BLaER1 treated with 17β-estradiol and CSF1 and Interleukin-3, amounts not matched to agents 10 nM and 100 nM (cell line): Measurements from ENCODE around the gene TESK2.
A peak's percentile ranks its signal among the peaks of the same experiment; 100 is the strongest.

Source experiments
- H3K27ac ChIP-seq, 11 experiments: shearing (Covaris generic); formaldehyde crosslinking; 2 replicates each; pipeline ENCODE4 v1.8.1; 2022
- H3K27me3 ChIP-seq, 11 experiments: shearing (Covaris generic); formaldehyde crosslinking; 2 replicates each; pipeline ENCODE4 v1.8.1; 2022
- H3K36me3 ChIP-seq, 11 experiments: shearing (Covaris generic); formaldehyde crosslinking; 2 replicates each; pipeline ENCODE4 v1.8.1; 2022
- H3K4me1 ChIP-seq, 10 experiments: shearing (Covaris generic); formaldehyde crosslinking; 2 replicates each; pipeline ENCODE4 v1.8.1; 2022
- H3K4me2 ChIP-seq, 11 experiments: shearing (Covaris generic); formaldehyde crosslinking; 2 replicates each; pipeline ENCODE4 v1.8.1; 2022
- H3K4me3 ChIP-seq, 10 experiments: shearing (Covaris generic); formaldehyde crosslinking; 2 replicates each; pipeline ENCODE4 v1.8.1; 2022
- H3K9ac ChIP-seq, 11 experiments: shearing (Covaris generic); formaldehyde crosslinking; 2 replicates each; pipeline ENCODE4 v1.8.1; 2022
- H3K9me3 ChIP-seq, 11 experiments: shearing (Covaris generic); formaldehyde crosslinking; replicated peaks in 1 of 11; 2 replicates each; pipeline ENCODE4 v1.8.1; 2022
- H4K20me1 ChIP-seq, 11 experiments: shearing (Covaris generic); formaldehyde crosslinking; 2 replicates each; pipeline ENCODE4 v1.8.1; 2022
- Cebpa-rat ChIP-seq, 11 experiments: shearing (Covaris generic); IDR thresholded peaks; 2 replicates each; pipeline ENCODE4 v1.8.1; 2022

The TESK2 gene

GRCh38 chr1:45444609-45445131 lies 46.3 kb downstream of the TESK2 start:
- Histone ChIP-seq H3K9ac (no peak overlapping the region), H3K9me3 (peaks cover 0 to 6% (median 0%) of the 10 kb centered on the region in 11 experiments; a peak in 2 of 22 replicates), H3K27me3 (no peaks in the 10 kb centered on the region), H3K4me1 (peaks cover 0 to 14% (median 0%) of the 10 kb centered on the region in 10 experiments; a peak in 3 of 20 replicates), H4K20me1 (no peaks in the 10 kb centered on the region; a peak in 1 of 22 replicates), H3K27ac (no peak overlapping the region), H3K4me3 (no peak overlapping the region), H3K4me2 (no peak overlapping the region), H3K36me3 (no peaks in the 10 kb centered on the region)
- no peak for TF ChIP-seq Cebpa-rat (IDR thresholded peaks at IDR 0.05)

DNA sequence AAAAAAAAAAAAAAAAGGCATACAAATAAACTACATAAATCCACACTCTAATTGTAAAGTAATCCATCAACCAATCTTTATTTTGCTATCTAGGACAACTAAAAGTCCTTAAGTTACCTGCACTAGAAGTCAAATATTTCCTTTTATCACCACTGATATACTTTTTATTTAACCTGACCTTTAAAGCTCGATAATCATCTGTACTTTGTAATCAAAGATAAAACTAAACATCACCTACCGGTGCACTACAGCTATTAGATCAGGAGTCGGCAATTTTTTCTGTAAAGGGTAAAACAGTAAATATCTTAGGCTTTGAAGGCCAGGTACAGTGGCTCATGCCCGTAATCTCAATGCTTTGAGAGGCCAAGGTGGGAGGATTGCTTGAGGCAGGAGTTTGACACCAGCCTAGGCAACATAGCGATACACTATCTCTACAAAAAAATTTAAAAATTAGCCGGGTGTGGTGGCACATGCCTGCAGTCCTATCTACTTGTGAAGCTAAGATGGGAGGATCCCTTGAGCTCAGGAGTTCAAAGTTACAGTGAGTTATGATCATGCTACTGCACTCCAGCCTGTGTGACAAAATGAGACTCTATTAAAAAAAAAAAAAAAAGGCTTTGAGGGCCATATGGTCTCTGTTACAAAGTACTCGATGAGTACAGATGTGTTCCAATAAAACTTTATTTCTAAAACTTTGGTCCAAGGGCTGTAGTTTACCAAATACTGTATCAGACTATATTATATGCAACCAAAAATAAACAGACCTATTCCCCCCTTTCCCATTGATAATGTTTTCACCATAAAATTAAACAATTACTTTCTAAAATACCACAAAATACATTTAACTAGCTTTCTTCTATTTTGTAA lies 47.1 kb downstream of the TESK2 start:
- H3K9me3 ChIP-seq, result peaks cover 0 to 6% (median 0%) of the 10 kb centered on the region in 11 experiments; a peak in 2 of 22 replicates
- no peak overlapping the region for H3K27ac ChIP-seq
- H3K27me3 ChIP-seq, result no peaks in the 10 kb centered on the region
- H4K20me1 ChIP-seq, result no peaks in the 10 kb centered on the region; a peak in 1 of 22 replicates
- H3K4me1 ChIP-seq, result peaks cover 0 to 14% (median 0%) of the 10 kb centered on the region in 10 experiments; a peak in 3 of 20 replicates
- H3K4me2 ChIP-seq, result no peak overlapping the region
- no peak for TF ChIP-seq Cebpa-rat (IDR thresholded peaks at IDR 0.05)
- H3K36me3 ChIP-seq, result no peaks in the 10 kb centered on the region
- H3K9ac ChIP-seq, result no peak overlapping the region
- H3K4me3 ChIP-seq, result no peak overlapping the region

DNA sequence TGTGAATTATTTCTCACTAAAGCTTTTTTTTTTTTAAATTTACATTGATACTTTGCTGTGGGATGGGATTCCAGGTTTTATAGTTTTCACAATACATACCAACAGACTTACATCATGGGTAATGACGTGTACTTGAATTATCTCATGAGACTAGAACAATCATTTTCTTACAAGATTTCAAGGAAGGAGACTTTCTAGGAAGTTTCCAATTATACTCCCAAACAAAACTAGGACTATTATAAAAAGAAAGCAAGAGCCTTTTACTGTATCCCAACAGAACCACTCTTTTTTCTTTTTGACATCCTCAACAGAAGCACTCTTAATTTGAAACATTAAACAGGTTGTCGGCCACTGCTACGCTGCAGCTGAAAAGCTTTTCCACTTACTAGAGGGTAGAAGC lies 48.7 kb downstream of the TESK2 start:
- Histone ChIP-seq H3K4me1 (peaks cover 0 to 21% (median 0%) of the 10 kb centered on the region in 10 experiments; a peak in 5 of 20 replicates), H3K4me2 (no peak overlapping the region), H3K27me3 (no peaks in the 10 kb centered on the region), H3K4me3 (no peak overlapping the region), H3K9ac (no peak overlapping the region), H3K9me3 (peaks cover 0 to 6% (median 0%) of the 10 kb centered on the region in 11 experiments; a peak in 2 of 22 replicates), H4K20me1 (no peaks in the 10 kb centered on the region; a peak in 1 of 22 replicates), H3K36me3 (no peaks in the 10 kb centered on the region), H3K27ac (no peak overlapping the region)
- no peak for TF ChIP-seq Cebpa-rat (IDR thresholded peaks at IDR 0.05)

DNA sequence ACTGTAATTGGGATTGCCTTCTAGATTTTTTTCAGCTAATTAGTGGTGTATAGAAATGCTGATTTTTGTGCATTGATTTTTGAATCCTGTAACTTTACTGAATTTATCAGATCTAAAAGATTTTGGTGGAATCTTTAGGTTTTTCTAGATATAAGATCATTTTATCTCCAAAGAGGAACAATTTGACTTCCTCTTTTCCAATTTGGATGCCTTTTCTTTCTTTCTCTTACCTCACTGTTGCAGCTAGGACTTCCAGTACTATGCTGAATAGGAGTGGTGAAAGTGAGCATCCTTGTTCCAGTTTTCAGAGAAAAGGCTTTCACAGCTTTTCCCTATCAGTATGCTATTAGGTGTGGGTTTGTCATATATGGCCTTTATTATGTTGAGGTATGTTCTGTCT lies 53.6 kb downstream of the TESK2 start:
- no peak overlapping the region for H3K4me3 ChIP-seq
- no peaks in the 10 kb centered on the region for H3K27me3 ChIP-seq
- H3K36me3 ChIP-seq, result no peaks in the 10 kb centered on the region
- H3K27ac ChIP-seq, result no peak overlapping the region
- H3K4me2 ChIP-seq, result no peak overlapping the region
- peaks cover 0 to 11% (median 0%) of the 10 kb centered on the region in 10 experiments; a peak in 3 of 20 replicates for H3K4me1 ChIP-seq
- no peak for TF ChIP-seq Cebpa-rat (IDR thresholded peaks at IDR 0.05)
- no peaks in the 10 kb centered on the region for H3K9me3 ChIP-seq
- H3K9ac ChIP-seq, result no peak overlapping the region
- no peaks in the 10 kb centered on the region; a peak in 1 of 22 replicates for H4K20me1 ChIP-seq

DNA sequence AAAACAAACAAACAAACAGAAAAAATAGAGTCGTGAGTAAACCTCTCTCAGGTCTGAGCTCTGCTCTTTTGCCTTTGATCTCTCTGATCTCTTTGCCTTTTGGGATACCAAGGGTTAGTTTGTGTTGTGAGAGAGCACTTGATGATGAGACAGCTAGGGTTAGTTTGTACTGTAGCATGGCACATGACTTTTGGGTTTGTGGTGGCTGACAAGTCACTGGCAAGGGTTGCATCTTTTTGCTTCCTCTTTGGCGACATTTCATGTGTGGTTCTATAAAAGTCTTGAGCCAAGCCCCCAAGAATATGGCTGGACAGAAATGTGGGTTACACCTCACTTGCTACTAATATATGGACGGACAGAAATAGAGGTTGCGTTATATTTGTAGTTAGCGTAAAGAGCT lies 60.5 kb downstream of the TESK2 start:
- H3K4me1 ChIP-seq, result peaks cover 0 to 31% (median 10%) of the 10 kb centered on the region in 10 experiments; a peak in 12 of 20 replicates
- H3K36me3 ChIP-seq, result no peaks in the 10 kb centered on the region
- H4K20me1 ChIP-seq, result no peaks in the 10 kb centered on the region
- peak overlapping the region in 4 of 11 experiments; percentile 8 to 68 (median 60); a peak in 6 of 22 replicates for H3K27ac ChIP-seq
- TF ChIP-seq Cebpa-rat (IDR thresholded peaks at IDR 0.05), result no peak
- no peak overlapping the region for H3K4me3 ChIP-seq
- no peaks in the 10 kb centered on the region for H3K27me3 ChIP-seq
- H3K4me2 ChIP-seq, result peak overlapping the region in 5 of 11 experiments; percentile 31 to 92 (median 66); a peak in 10 of 22 replicates
- no peaks in the 10 kb centered on the region for H3K9me3 ChIP-seq
- H3K9ac ChIP-seq, result peak overlapping the region in 1 of 11 experiments; percentile 3; a peak in 1 of 22 replicates

DNA sequence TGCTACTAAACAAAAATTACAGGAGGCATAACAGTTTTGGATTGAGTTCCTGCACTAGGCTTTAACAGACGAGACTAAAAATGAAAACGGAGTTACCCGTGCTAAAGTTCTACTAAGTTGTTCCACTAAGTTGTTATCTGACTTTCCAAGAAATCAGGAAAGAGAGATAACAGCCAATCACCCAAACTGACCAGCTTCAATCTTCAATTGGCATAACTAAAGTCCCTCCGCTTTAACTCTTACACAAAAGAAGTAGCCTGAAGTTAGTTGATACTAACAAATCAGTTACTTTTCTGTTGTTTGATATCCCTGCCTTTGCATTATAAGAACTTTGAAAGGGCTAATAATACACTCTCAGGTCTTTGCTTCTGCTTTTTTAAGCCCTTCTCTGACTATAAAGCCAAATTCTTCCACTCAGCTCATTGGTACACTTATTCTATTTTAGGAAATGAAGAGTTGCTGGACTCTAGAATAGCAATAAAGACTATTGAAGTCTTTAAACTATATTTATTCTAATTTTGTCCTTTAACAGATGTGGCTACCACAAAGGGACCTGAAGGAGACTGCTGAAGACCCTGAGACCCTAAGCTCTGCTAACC lies 61.3 kb downstream of the TESK2 start:
- Histone ChIP-seq H3K9ac (peak overlapping the region in 2 of 11 experiments; percentile 3 to 6; a peak in 2 of 22 replicates), H3K4me3 (no peak overlapping the region), H3K36me3 (no peaks in the 10 kb centered on the region), H4K20me1 (no peaks in the 10 kb centered on the region), H3K27ac (peak overlapping the region in 4 of 11 experiments; percentile 16 to 68 (median 60); a peak in 6 of 22 replicates), H3K4me1 (peaks cover 0 to 31% (median 10%) of the 10 kb centered on the region in 10 experiments; a peak in 12 of 20 replicates), H3K27me3 (no peaks in the 10 kb centered on the region), H3K9me3 (no peaks in the 10 kb centered on the region), H3K4me2 (peak overlapping the region in 5 of 11 experiments; percentile 31 to 92 (median 66); a peak in 9 of 22 replicates)
- TF ChIP-seq Cebpa-rat (IDR thresholded peaks at IDR 0.05), result no peak

DNA sequence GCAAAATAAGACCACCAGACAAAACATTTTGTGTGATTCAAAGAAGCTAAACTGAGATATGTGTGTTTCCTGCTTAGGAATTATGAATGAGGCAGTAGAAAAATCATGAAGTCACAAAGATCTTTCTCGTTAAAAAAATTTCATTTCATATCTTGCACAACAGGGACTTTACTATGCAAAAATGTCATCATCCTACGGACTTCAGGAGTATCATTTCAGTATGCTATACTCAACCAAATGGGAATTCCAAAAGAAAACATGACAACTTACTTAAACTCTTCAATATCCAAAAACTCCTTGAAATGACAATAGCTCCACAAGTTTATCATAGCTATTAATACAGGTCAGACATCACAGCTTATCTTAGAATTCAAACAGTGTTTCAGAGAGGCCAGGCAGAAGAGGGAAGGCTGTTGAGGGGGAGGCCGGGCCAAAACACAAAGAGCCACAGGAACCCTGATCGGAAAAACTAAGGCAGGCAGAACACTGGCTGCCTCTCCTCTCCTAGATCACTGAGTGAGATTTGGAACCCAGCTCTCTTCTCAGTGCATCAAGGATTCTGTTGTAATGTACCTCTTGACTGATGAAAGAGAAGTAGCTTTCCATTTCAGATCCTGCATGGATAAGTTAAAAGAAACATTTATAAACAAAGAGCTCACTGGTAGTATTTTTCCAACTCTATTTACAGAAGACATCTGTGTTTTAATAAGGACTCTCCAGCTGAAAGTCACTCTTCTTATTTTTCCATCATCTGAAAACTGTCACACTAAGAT lies 66.9 kb downstream of the TESK2 start:
- H3K27ac ChIP-seq, result no peak overlapping the region
- H3K4me2 ChIP-seq, result no peak overlapping the region
- H3K4me1 ChIP-seq, result peaks cover 0 to 2% (median 0%) of the 10 kb centered on the region in 10 experiments; a peak in 4 of 20 replicates
- H3K4me3 ChIP-seq, result no peak overlapping the region
- TF ChIP-seq Cebpa-rat (IDR thresholded peaks at IDR 0.05), result no peak
- H3K9me3 ChIP-seq, result peaks cover 6 to 34% (median 11%) of the 10 kb centered on the region in 11 experiments; a peak in 18 of 22 replicates
- H3K27me3 ChIP-seq, result no peaks in the 10 kb centered on the region
- H3K36me3 ChIP-seq, result peaks cover 0 to 33% (median 0%) of the 10 kb centered on the region in 11 experiments; a peak in 7 of 22 replicates
- no peak overlapping the region for H3K9ac ChIP-seq
- H4K20me1 ChIP-seq, result no peaks in the 10 kb centered on the region

DNA sequence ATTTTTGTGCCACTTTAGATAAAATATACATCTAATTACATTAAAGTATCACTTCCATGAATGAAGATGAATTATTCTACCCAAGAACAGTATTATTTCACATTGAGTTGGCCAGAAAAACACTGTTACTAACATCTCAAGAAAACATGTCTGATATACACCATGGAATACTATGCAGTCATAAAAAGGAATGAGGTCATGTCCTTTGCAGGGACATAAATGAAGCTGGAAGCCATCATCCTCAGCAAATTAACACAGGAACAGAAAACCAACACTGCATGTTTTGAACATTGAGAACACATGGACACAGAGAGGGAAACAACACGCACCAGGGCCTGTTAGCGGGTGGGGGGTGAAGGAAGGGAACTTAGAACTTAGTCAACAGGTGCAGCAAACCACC lies 69.0 kb downstream of the TESK2 start:
- Histone ChIP-seq H3K4me1 (peaks cover 0 to 3% (median 0%) of the 10 kb centered on the region in 10 experiments; a peak in 5 of 20 replicates), H3K9me3 (peaks cover 6 to 34% (median 11%) of the 10 kb centered on the region in 11 experiments; a peak in 18 of 22 replicates)
- TF ChIP-seq Cebpa-rat (IDR thresholded peaks at IDR 0.05), result no peak

More for the DNA sequence above, 69.0 kb downstream of the TESK2 start:
- Histone ChIP-seq H3K4me2 (no peak overlapping the region), H4K20me1 (no peaks in the 10 kb centered on the region), H3K27me3 (no peaks in the 10 kb centered on the region), H3K27ac (no peak overlapping the region), H3K9ac (no peak overlapping the region), H3K4me3 (no peak overlapping the region), H3K36me3 (peaks cover 0 to 33% (median 0%) of the 10 kb centered on the region in 11 experiments; a peak in 7 of 22 replicates)
